ACC112 (cell line): ENCODE measurements around the gene SELPLG.
"Not testable (repeated sequence)": the region's sequence is repeated elsewhere in the genome, so short reads cannot be mapped to it uniquely, and the experiment has no call there.

Experiments used
- H2AFZ ChIP-seq: fragments of 200-600 bp; sonication (generic); one replicate; pipeline ENCODE4 v1.6.0; 2017; ENCODE audit warnings: antibody characterized with exemption, low read length; ENCODE audit not compliant: unreplicated experiment
- H3K27ac ChIP-seq: fragments of 200-600 bp; sonication (generic); 2 replicates; pipeline ENCODE4 v1.5.1; 2014; ENCODE audit warnings: low read depth, mild to moderate bottlenecking, antibody characterized with exemption, low read length, moderate library complexity
- H3K27me3 ChIP-seq: fragments of 200-600 bp; sonication (generic); 2 replicates; pipeline ENCODE4 v1.6.1; 2014; ENCODE audit warnings: mild to moderate bottlenecking, antibody characterized with exemption, low read length, moderate library complexity, mixed read lengths; ENCODE audit not compliant: insufficient read depth
- H3K36me3 ChIP-seq: fragments of 200-600 bp; sonication (generic); 2 replicates; pipeline ENCODE4 v1.6.1; 2016; ENCODE audit warnings: mild to moderate bottlenecking, antibody characterized with exemption, low read length, moderate library complexity, mixed read lengths; ENCODE audit not compliant: insufficient read depth
- H3K4me1 ChIP-seq: fragments of 200-600 bp; sonication (generic); one replicate; pipeline ENCODE4 v1.6.1; 2016; ENCODE audit warnings: low read length, mixed read lengths; ENCODE audit not compliant: insufficient read depth, unreplicated experiment, control insufficient read depth
- H3K4me3 ChIP-seq: fragments of 200-600 bp; sonication (generic); 2 replicates; pipeline ENCODE4 v1.5.1; 2014; ENCODE audit warnings: mild to moderate bottlenecking, low read depth, low read length
- H3K79me2 ChIP-seq: fragments of 200-600 bp; sonication (generic); one replicate; pipeline ENCODE4 v1.6.0; 2016; ENCODE audit warnings: low read length; ENCODE audit not compliant: control insufficient read depth, unreplicated experiment, insufficient read depth

SELPLG gene

GRCh38 chr12:108629151-108629550, 4.5 kb downstream of the SELPLG start:
- Histone ChIP-seq H2AFZ (peak overlapping the region; percentile 47), H3K27ac (peak overlapping the region; percentile 25), H3K27me3 (no peaks in the 10 kb centered on the region), H3K36me3 (no peaks in the 10 kb centered on the region), H3K79me2 (no peaks in the 10 kb centered on the region), H3K4me1 (peaks cover 34% of the 10 kb centered on the region), H3K4me3 (no peak overlapping the region)

GRCh38 chr12:108627134-108627920, 6.4 kb downstream of the SELPLG start:
- Histone ChIP-seq H3K27ac (no peak overlapping the region), H3K36me3 (no peaks in the 10 kb centered on the region), H3K79me2 (no peaks in the 10 kb centered on the region), H3K4me3 (no peak overlapping the region), H3K4me1 (peaks cover 29% of the 10 kb centered on the region), H2AFZ (no peak overlapping the region), H3K27me3 (no peaks in the 10 kb centered on the region)

- no peaks in the 10 kb centered on the region for H3K27me3 ChIP-seq
- H3K79me2 ChIP-seq, result no peaks in the 10 kb centered on the region
- H3K4me1 ChIP-seq, result peaks cover 26% of the 10 kb centered on the region
- H2AFZ ChIP-seq, result no peak overlapping the region
- no peaks in the 10 kb centered on the region for H3K36me3 ChIP-seq
- no peak overlapping the region for H3K4me3 ChIP-seq
- no peak overlapping the region for H3K27ac ChIP-seq
These were observed 8.5 kb downstream of the SELPLG start for GRCh38 chr12:108625228-108625627.

GRCh38 chr12:108623577-108623976, 10.1 kb downstream of the SELPLG start:
- H3K4me1 ChIP-seq, result peaks cover 10% of the 10 kb centered on the region
- no peaks in the 10 kb centered on the region for H3K27me3 ChIP-seq
- H2AFZ ChIP-seq, result no peak overlapping the region
- H3K36me3 ChIP-seq, result no peaks in the 10 kb centered on the region
- no peak overlapping the region for H3K4me3 ChIP-seq
- no peak overlapping the region for H3K27ac ChIP-seq
- H3K79me2 ChIP-seq, result no peaks in the 10 kb centered on the region

GRCh38 chr12:108622921-108623514, 10.7 kb downstream of the SELPLG start:
- no peaks in the 10 kb centered on the region for H3K79me2 ChIP-seq
- H3K27me3 ChIP-seq, result no peaks in the 10 kb centered on the region
- H2AFZ ChIP-seq, result no peak overlapping the region
- H3K27ac ChIP-seq, result peak overlapping the region; percentile 26; the same call in 1 of the 2 replicates
- H3K36me3 ChIP-seq, result no peaks in the 10 kb centered on the region
- peaks cover 8% of the 10 kb centered on the region for H3K4me1 ChIP-seq
- no peak overlapping the region for H3K4me3 ChIP-seq

GRCh38 chr12:108622421-108622820, 11.3 kb downstream of the SELPLG start:
- H3K27me3 ChIP-seq, result no peaks in the 10 kb centered on the region
- H3K4me1 ChIP-seq, result peaks cover 11% of the 10 kb centered on the region
- peak overlapping the region; percentile 29; the same call in 1 of the 2 replicates for H3K27ac ChIP-seq
- H3K36me3 ChIP-seq, result no peaks in the 10 kb centered on the region
- no peak overlapping the region for H3K4me3 ChIP-seq
- H3K79me2 ChIP-seq, result no peaks in the 10 kb centered on the region
- no peak overlapping the region for H2AFZ ChIP-seq

GRCh38 chr12:108621161-108621560, 12.5 kb downstream of the SELPLG start:
- Histone ChIP-seq H2AFZ (no peak overlapping the region), H3K4me1 (peaks cover 17% of the 10 kb centered on the region), H3K27ac (no peak overlapping the region), H3K27me3 (no peaks in the 10 kb centered on the region), H3K36me3 (no peaks in the 10 kb centered on the region), H3K4me3 (no peak overlapping the region), H3K79me2 (no peaks in the 10 kb centered on the region)

GRCh38 chr12:108620236-108620879, 13.3 kb downstream of the SELPLG start:
- H3K79me2 ChIP-seq, result no peaks in the 10 kb centered on the region
- no peaks in the 10 kb centered on the region for H3K27me3 ChIP-seq
- H3K36me3 ChIP-seq, result no peaks in the 10 kb centered on the region
- H3K4me1 ChIP-seq, result peaks cover 17% of the 10 kb centered on the region
- no peak overlapping the region for H3K4me3 ChIP-seq
- H3K27ac ChIP-seq, result no peak overlapping the region
- no peak overlapping the region for H2AFZ ChIP-seq

GRCh38 chr12:108619369-108620160, 14.1 kb downstream of the SELPLG start:
- H3K27me3 ChIP-seq, result no peaks in the 10 kb centered on the region
- no peak overlapping the region for H3K27ac ChIP-seq
- H3K79me2 ChIP-seq, result no peaks in the 10 kb centered on the region
- peaks cover 17% of the 10 kb centered on the region for H3K4me1 ChIP-seq
- H2AFZ ChIP-seq, result no peak overlapping the region
- no peaks in the 10 kb centered on the region for H3K36me3 ChIP-seq
- H3K4me3 ChIP-seq, result no peak overlapping the region

- not testable (repeated sequence) for H3K27ac ChIP-seq, H3K36me3 ChIP-seq, H3K27me3 ChIP-seq, H2AFZ ChIP-seq, H3K79me2 ChIP-seq, H3K4me3 ChIP-seq
- H3K4me1 ChIP-seq, result peaks cover 17% of the 10 kb centered on the region
These were observed 14.8 kb downstream of the SELPLG start for GRCh38 chr12:108618953-108619274.
